Activated CD4-positive, alpha-beta T cell treated with anti-CD3 and anti-CD28 coated beads for 36 hours (primary cell): ENCODE measurements around the gene MYBPHL. TPM values are rescaled to one million over a fixed set of nuclear protein-coding genes. Genes with fewer than 3 reads are reported as not detected.

Experiments used
- ATAC-seq: fragments of 200-7000 bp; cut with Tn5 transposase; one replicate; pipeline ENCODE4 v1.10.0; 2021; ENCODE audit warnings: mild to moderate bottlenecking, moderate library complexity
- CTCF ChIA-PET: fragments of 350-600 bp; sonication (Branson Sonifier 250); formaldehyde crosslinking; loops from one replicate; lab custom pipeline; 2021; ENCODE audit warnings: antibody characterized with exemption; lab: Charles Lee
- POLR2A ChIA-PET: fragments of 350-600 bp; sonication (Branson Sonifier 250); formaldehyde crosslinking; loops from one replicate; lab custom pipeline; 2021; ENCODE audit warnings: antibody characterized with exemption, inconsistent platforms; lab: Charles Lee
- DNase-seq: peaks from one replicate; pipeline ENCODE4 v3.0.0-alpha.2; 2020
- H3K27ac Mint-ChIP-seq: one replicate; pipeline ENCODE4 v1.8.0; 2021; ENCODE audit warnings: mixed read lengths
- H3K27me3 Mint-ChIP-seq: one replicate; pipeline ENCODE4 v1.8.0; 2021; ENCODE audit warnings: mixed read lengths
- H3K36me3 Mint-ChIP-seq: one replicate; pipeline ENCODE4 v1.8.0; 2021; ENCODE audit warnings: low read depth, mixed read lengths
- H3K4me1 Mint-ChIP-seq: one replicate; pipeline ENCODE4 v1.8.0; 2021; ENCODE audit warnings: mixed read lengths
- H3K4me3 Mint-ChIP-seq: one replicate; pipeline ENCODE4 v1.8.0; 2021; ENCODE audit warnings: mild to moderate bottlenecking, moderate library complexity, mixed read lengths
- H3K9me3 Mint-ChIP-seq: one replicate; pipeline ENCODE4 v1.8.0; 2021; ENCODE audit warnings: low read depth, mixed read lengths
- intact Hi-C, 2 experiments: fragments of 100-400 bp; cut with DNase I in 1 of 2; cut with micrococcal nuclease in 1 of 2; formaldehyde crosslinking; loops; one replicate each; pipeline versions ENCODE4 v1.14.2 to v1.15.1; 2022 to 2024; cut with DNase I, micrococcal nuclease
- total RNA-seq, 2 experiments: library from RNA; stranded (reverse); gene quantifications; one replicate each; pipeline ENCODE4 v1.2.3, GENCODE V29; 2021

MYBPHL gene
- total RNA-seq, 2 experiments from 2014 or later, result not detected

GRCh38 chr1:109331113-109331512, 24.3 kb upstream of the MYBPHL start:
- no peak overlapping the region for H3K4me3 Mint-ChIP-seq
- H3K27ac Mint-ChIP-seq, result no peak overlapping the region
- DNase-seq (no peak), ATAC-seq (no peak)
- H3K27me3 Mint-ChIP-seq, result no peaks in the 10 kb centered on the region
- POLR2A ChIA-PET, result no interaction called here
- CTCF ChIA-PET, result interaction anchor here (0.8 kb wide), 1 partner anchor 55 kb away, joined by 3 read pairs; no protein-coding TSS in a partner anchor
- H3K4me1 Mint-ChIP-seq, result no peaks in the 10 kb centered on the region
- peaks cover 10% of the 10 kb centered on the region for H3K36me3 Mint-ChIP-seq
- H3K9me3 Mint-ChIP-seq, result peaks cover 18% of the 10 kb centered on the region
- intact Hi-C loops, result no loop called here

- intact Hi-C loops, result no loop called here
- peaks cover 10% of the 10 kb centered on the region for H3K36me3 Mint-ChIP-seq
- no peak overlapping the region for H3K27ac Mint-ChIP-seq
- DNase-seq, result no peak
- H3K9me3 Mint-ChIP-seq, result peaks cover 13% of the 10 kb centered on the region
- H3K27me3 Mint-ChIP-seq, result no peaks in the 10 kb centered on the region
- CTCF ChIA-PET, result interaction anchor here (1.1 to 1.9 kb wide), 2 partner anchors 8 to 205 kb away, joined by 3 to 4 read pairs; no protein-coding TSS in a partner anchor
- POLR2A ChIA-PET, result no interaction called here
- ATAC-seq, result no peak
- H3K4me1 Mint-ChIP-seq, result no peaks in the 10 kb centered on the region
- H3K4me3 Mint-ChIP-seq, result no peak overlapping the region
These were observed 20.5 kb upstream of the MYBPHL start for GRCh38 chr1:109327285-109327684.

- H3K27me3 Mint-ChIP-seq, result no peaks in the 10 kb centered on the region
- H3K4me3 Mint-ChIP-seq, result no peak overlapping the region
- H3K36me3 Mint-ChIP-seq, result no peaks in the 10 kb centered on the region
- H3K9me3 Mint-ChIP-seq, result no peaks in the 10 kb centered on the region
- intact Hi-C loops, result no loop called here
- DNase-seq (no peak), ATAC-seq (no peak)
- no peak overlapping the region for H3K27ac Mint-ChIP-seq
- ChIA-PET CTCF (no interaction called here), POLR2A (no interaction called here)
- no peaks in the 10 kb centered on the region for H3K4me1 Mint-ChIP-seq
These were observed 16.2 kb upstream of the MYBPHL start for GRCh38 chr1:109322974-109323373.

GRCh38 chr1:109319114-109319513, 12.3 kb upstream of the MYBPHL start:
- DNase-seq, result no peak
- intact Hi-C loops, result no loop called here
- Mint-ChIP-seq H3K4me1 (no peaks in the 10 kb centered on the region), H3K9me3 (no peaks in the 10 kb centered on the region), H3K27ac (no peak overlapping the region), H3K27me3 (no peaks in the 10 kb centered on the region), H3K36me3 (no peaks in the 10 kb centered on the region), H3K4me3 (no peak overlapping the region)
- POLR2A ChIA-PET, result no interaction called here
- CTCF ChIA-PET, result interaction anchor here (0.6 to 1.2 kb wide), 4 partner anchors 9 to 80 kb away, joined by 4 read pairs; partner anchors contain the start of gene PSRC1
- no peak for ATAC-seq

GRCh38 chr1:109316506-109316905, 9.7 kb upstream of the MYBPHL start:
- H3K27me3 Mint-ChIP-seq, result no peaks in the 10 kb centered on the region
- ChIA-PET CTCF (interaction anchor here (0.5 to 2.1 kb wide), 7 partner anchors 9 to 1906 kb away, joined by 3 to 9 read pairs (median 3); no protein-coding TSS in a partner anchor), POLR2A (interaction anchor here (0.6 kb wide), 1 partner anchor 171 kb away, joined by 3 read pairs; no protein-coding TSS in a partner anchor)
- no peak overlapping the region for H3K27ac Mint-ChIP-seq
- no peaks in the 10 kb centered on the region for H3K9me3 Mint-ChIP-seq
- no peak overlapping the region for H3K4me3 Mint-ChIP-seq
- no peaks in the 10 kb centered on the region for H3K36me3 Mint-ChIP-seq
- no peaks in the 10 kb centered on the region for H3K4me1 Mint-ChIP-seq
- no peak for DNase-seq
- ATAC-seq, result no peak
- intact Hi-C loops, result no loop called here

- Mint-ChIP-seq H3K27me3 (no peaks in the 10 kb centered on the region), H3K4me3 (no peak overlapping the region), H3K4me1 (no peaks in the 10 kb centered on the region), H3K9me3 (no peaks in the 10 kb centered on the region), H3K36me3 (no peaks in the 10 kb centered on the region), H3K27ac (no peak overlapping the region)
- ChIA-PET POLR2A (no interaction called here), CTCF (interaction anchor here (0.9 to 1.3 kb wide), 2 partner anchors 61 to 181 kb away, joined by 3 to 5 read pairs; no protein-coding TSS in a partner anchor)
- DNase-seq (no peak), ATAC-seq (no peak)
- intact Hi-C loops, result no loop called here
These were observed 8.5 kb upstream of the MYBPHL start for GRCh38 chr1:109315288-109315687.

- intact Hi-C loops, result no loop called here
- H3K4me3 Mint-ChIP-seq, result no peak overlapping the region
- CTCF ChIA-PET, result interaction anchor here (0.6 to 0.9 kb wide), 2 partner anchors 41 to 61 kb away, joined by 3 read pairs; no protein-coding TSS in a partner anchor
These were observed 8.0 kb upstream of the MYBPHL start for GRCh38 chr1:109314795-109315194.

GRCh38 chr1:109312978-109313775, 6.4 kb upstream of the MYBPHL start:
- no peak overlapping the region for H3K4me3 Mint-ChIP-seq
- no peaks in the 10 kb centered on the region for H3K36me3 Mint-ChIP-seq
- DNase-seq (no peak), ATAC-seq (no peak)
- intact Hi-C loops, result no loop called here
- ChIA-PET CTCF (interaction anchor here (1.1 to 1.3 kb wide), 2 partner anchors 86 to 112 kb away, joined by 4 read pairs; no protein-coding TSS in a partner anchor), POLR2A (no interaction called here)
- no peaks in the 10 kb centered on the region for H3K4me1 Mint-ChIP-seq
- H3K9me3 Mint-ChIP-seq, result no peaks in the 10 kb centered on the region
- H3K27ac Mint-ChIP-seq, result no peak overlapping the region
- H3K27me3 Mint-ChIP-seq, result no peaks in the 10 kb centered on the region

More at GRCh38 chr1:109314795-109315194, 8.0 kb upstream of the MYBPHL start:
- no peaks in the 10 kb centered on the region for H3K4me1 Mint-ChIP-seq
- no peak for ATAC-seq
- DNase-seq, result no peak
- no peaks in the 10 kb centered on the region for H3K27me3 Mint-ChIP-seq
- no peak overlapping the region for H3K27ac Mint-ChIP-seq
- POLR2A ChIA-PET, result no interaction called here
- H3K9me3 Mint-ChIP-seq, result no peaks in the 10 kb centered on the region
- no peaks in the 10 kb centered on the region for H3K36me3 Mint-ChIP-seq

- intact Hi-C loops, result no loop called here
- Mint-ChIP-seq H3K27me3 (no peaks in the 10 kb centered on the region), H3K36me3 (no peaks in the 10 kb centered on the region), H3K27ac (no peak overlapping the region), H3K4me3 (no peak overlapping the region), H3K4me1 (no peaks in the 10 kb centered on the region), H3K9me3 (no peaks in the 10 kb centered on the region)
- ATAC-seq, result no peak
- ChIA-PET POLR2A (no interaction called here), CTCF (interaction anchor here (1.3 kb wide), 1 partner anchor 87 kb away, joined by 4 read pairs; no protein-coding TSS in a partner anchor)
- DNase-seq, result no peak
These were observed 5.4 kb upstream of the MYBPHL start for GRCh38 chr1:109312246-109312645.

- CTCF ChIA-PET, result interaction anchor here (0.6 kb wide), 1 partner anchor 420 kb away, joined by 3 read pairs; no protein-coding TSS in a partner anchor
- POLR2A ChIA-PET, result no interaction called here
- no peak overlapping the region for H3K4me3 Mint-ChIP-seq
- ATAC-seq, result no peak
- no peak for DNase-seq
- intact Hi-C loops, result loop anchor here in 1 of 2 experiments (5.0 kb wide), 1 partner anchor 43 kb away; no protein-coding TSS in a partner anchor
- no peak overlapping the region for H3K27ac Mint-ChIP-seq
- no peaks in the 10 kb centered on the region for H3K4me1 Mint-ChIP-seq
- H3K36me3 Mint-ChIP-seq, result no peaks in the 10 kb centered on the region
- no peaks in the 10 kb centered on the region for H3K9me3 Mint-ChIP-seq
- no peaks in the 10 kb centered on the region for H3K27me3 Mint-ChIP-seq
These were observed 2.5 kb upstream of the MYBPHL start for GRCh38 chr1:109309347-109309746.

GRCh38 chr1:109307274-109308021, 637 bp upstream of the MYBPHL start:
- Mint-ChIP-seq H3K36me3 (no peaks in the 10 kb centered on the region), H3K4me1 (no peaks in the 10 kb centered on the region), H3K27me3 (no peaks in the 10 kb centered on the region), H3K9me3 (no peaks in the 10 kb centered on the region), H3K4me3 (no peak overlapping the region), H3K27ac (no peak overlapping the region)
- peak; percentile 33 for DNase-seq
- ATAC-seq, result peak; percentile 76
- ChIA-PET POLR2A (interaction anchor here (0.6 kb wide), 1 partner anchor 117 kb away, joined by 4 read pairs; no protein-coding TSS in a partner anchor), CTCF (interaction anchor here (0.6 to 1.9 kb wide), 7 partner anchors 10 to 291 kb away, joined by 3 to 6 read pairs (median 3); no protein-coding TSS in a partner anchor)
- intact Hi-C loops, result loop anchor here in 1 of 2 experiments (5.0 kb wide), 1 partner anchor 45 kb away; no protein-coding TSS in a partner anchor
